GM21381 (cell line): ENCODE data around the gene LDLRAP1.
A peak's percentile ranks its signal among the peaks of the same experiment; 100 is the strongest.

Experiments used
- ATAC-seq: cut with Tn5 transposase; IDR thresholded peaks from one replicate; pipeline ENCODE4 v1.9.1; 2021; ENCODE audit warnings: mild to moderate bottlenecking, moderate library complexity; ENCODE audit not compliant: unreplicated experiment

Gene LDLRAP1

DNA sequence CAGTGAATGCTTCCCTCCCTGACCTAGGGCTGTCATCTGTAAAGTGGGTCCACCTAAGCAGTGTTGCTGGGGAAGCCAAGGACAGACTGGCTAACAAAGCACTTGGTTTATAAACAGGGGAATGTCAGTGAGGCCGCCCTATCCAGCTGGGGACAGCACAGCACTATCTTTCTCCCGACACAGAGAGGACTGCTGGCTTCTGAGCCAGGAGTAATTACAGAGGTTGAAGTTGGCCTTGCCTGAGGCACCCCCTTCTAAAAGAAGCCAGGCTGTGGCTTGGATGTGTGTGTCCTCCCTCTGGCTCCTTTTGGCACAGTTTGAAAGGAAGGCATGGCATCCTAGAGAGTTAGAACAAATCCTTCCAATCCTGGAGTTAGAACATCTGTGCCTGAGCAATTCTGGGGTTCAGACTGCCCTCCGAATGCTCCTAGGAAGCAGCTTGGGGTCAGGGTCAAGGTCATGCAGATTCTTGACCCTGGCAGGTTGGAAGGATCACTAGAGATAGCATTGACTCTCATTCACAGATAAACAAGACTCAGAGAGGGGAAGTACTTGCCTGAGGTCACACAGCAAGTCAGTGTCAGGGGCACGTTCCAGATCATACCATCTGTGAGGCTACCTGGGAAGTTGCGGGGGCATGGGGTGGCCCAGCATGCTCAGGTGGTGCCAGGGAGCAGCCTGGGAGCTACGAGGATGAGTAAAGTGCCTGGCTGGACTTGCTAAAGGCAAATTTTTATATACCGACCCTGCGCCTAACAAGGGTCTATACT lies 1.3 kb upstream of the LDLRAP1 start:
- no peak for ATAC-seq

DNA sequence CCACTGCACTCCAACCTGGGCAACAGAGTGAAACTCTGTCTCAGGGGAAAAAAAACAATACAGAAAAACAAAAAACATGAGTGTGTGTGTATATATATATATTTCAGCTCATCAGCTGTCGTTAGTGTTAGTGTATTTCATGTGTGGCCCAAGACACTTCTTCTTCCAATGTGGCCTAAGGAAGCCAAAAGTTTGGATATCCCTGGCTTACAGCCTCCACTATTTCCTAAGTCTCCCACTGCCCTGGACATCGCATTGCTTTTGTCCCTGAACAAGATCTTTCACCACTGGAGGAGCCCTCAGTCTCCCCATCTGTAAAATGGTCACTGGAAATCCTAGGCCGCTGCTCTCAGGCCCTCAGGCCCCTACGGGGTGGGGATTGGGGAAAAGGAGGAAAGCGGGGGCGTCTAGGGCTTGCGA lies 391 bp upstream of the LDLRAP1 start:
- no peak for ATAC-seq

GRCh38 chr1:25544243-25544764 lies 898 bp downstream of the LDLRAP1 start:
- ATAC-seq, result no peak

DNA sequence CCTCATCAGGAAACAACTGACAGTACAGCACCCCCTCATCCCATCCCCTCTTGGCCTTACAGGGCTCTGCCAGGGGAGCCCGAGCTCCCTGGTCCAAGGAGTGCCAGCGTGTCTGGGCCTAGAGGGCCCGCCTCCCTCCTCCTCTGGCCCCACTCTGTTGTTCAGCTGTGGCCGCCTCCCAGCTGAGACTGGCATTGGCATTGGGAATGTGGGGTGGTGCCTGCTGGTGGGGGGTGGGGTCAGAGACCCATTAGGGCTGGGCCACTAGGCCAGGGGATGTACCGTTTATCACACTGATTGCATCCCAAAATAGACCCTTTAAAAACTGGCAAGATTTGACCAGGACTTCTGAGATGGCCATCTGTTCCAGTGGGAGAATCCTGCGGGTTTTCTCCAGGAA lies 1.4 kb downstream of the LDLRAP1 start:
- no peak for ATAC-seq

GRCh38 chr1:25545767-25546166 lies 2.4 kb downstream of the LDLRAP1 start:
- ATAC-seq, result no peak

DNA sequence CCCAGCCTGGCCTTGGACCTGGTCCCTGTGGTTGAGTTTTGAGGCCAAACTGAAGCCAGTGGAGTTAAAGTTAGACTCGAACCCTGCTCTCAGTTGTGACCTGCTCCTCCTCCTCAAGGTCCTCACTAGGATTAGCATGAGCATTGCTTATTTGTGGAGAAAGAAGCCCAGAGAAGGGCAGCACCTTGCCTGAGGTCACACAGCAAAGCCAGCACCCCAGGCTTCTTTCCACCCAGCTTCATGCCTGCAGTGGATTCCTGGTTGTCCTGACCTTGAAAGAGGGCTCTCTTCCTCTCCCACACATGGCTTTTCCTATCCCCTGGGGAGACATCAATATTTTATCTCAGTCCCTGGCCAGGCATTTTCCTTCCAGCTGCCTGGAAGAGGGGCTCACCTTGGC lies 2.8 kb downstream of the LDLRAP1 start:
- ATAC-seq, result no peak

DNA sequence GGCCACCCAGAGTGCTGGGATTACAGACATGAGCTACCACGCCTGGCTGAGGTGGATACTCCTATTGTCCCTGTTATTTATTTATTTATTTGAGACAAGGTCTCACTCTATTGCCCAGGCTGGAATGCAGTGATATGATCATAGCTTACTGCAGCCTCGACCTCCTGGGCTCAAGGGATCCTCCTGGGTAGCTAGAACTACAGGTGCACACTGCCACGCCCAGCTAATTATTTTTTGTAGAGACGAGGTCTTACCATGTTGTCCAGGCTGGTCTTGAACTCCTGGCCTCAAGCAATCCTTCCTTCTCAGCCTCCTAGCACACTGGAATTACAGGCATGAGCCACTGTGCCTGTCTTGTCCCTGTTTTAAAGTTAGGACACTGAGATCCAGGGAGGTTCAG lies 5.2 kb downstream of the LDLRAP1 start:
- no peak for ATAC-seq

- ATAC-seq, result peak; percentile 85
Measured at GRCh38 chr1:25549273-25550154, 6.1 kb downstream of the LDLRAP1 start.

DNA sequence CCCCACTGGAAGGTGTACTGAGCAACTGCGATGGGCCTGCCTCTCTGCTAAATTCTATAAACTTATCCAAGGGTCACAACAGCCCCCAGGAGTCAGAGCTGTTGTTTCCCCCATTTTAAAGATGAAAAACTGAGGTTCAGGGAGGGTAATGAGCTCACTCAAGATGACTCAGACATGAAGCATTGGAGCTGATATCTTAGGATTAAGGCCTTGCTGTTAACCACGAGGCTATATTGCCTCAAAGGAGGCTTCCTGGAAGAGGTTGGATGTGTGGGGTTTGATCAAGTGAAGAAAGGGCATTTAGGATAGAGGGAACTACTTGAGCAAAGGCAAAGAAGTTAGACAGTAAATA lies 6.7 kb downstream of the LDLRAP1 start:
- no peak for ATAC-seq

DNA sequence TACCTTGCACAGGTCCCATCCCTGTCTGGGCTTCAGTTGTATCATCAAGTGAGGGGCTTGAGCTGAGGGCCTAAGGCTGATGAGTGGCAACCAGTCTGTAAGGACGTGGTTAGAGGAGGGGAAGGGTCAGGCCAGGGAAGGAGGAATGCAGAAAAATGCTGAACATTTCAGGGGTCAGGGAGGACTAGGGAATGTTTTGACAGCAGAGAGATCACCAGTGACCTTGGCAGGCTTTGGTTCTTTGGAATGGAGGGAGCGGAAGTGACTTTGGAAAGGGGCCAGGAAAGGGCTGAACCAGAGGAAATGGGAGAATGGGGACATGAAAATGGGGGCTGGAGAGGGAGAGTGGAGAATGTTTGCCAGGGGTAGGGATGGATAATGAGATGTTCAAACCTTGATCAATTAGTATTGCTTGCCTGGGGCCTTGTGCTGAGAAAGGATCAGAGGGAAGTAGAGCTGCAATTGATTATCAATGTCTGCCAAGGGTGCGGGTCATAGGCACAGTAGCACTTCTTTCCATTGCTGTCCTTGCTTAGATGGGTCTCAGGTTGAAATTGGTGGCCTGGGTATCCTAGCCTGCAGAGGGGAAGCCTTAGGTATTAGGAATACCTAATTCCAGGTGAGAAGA lies 7.4 kb downstream of the LDLRAP1 start:
- ATAC-seq, result no peak

- ATAC-seq, result no peak
Measured at GRCh38 chr1:25553749-25554429, 10.5 kb downstream of the LDLRAP1 start.

- ATAC-seq, result no peak
Measured at GRCh38 chr1:25554430-25554780, 11.0 kb downstream of the LDLRAP1 start.

GRCh38 chr1:25554886-25555752 lies 11.7 kb downstream of the LDLRAP1 start:
- no peak for ATAC-seq

DNA sequence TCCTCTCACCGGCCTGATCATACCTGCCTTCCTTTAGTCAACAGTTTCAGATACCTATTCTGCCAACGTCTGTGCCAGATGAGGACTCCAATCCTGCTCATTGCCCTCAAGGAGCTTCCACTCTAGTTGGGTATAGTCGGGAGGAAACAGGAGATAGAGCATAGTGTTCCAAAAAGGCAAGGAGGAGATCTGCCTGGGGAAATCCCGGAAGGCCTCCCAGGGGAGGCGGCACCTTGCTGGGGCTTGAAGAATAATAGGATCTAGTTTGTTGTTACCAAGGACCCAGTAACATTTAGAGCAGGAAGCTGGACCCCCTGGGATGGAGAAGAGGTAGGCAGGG lies 12.3 kb downstream of the LDLRAP1 start:
- ATAC-seq, result no peak

GRCh38 chr1:25556132-25556670 lies 12.8 kb downstream of the LDLRAP1 start:
- no peak for ATAC-seq

- no peak for ATAC-seq
Measured at GRCh38 chr1:25556791-25557476, 13.5 kb downstream of the LDLRAP1 start.

GRCh38 chr1:25557543-25557942 lies 14.1 kb downstream of the LDLRAP1 start:
- ATAC-seq, result no peak

DNA sequence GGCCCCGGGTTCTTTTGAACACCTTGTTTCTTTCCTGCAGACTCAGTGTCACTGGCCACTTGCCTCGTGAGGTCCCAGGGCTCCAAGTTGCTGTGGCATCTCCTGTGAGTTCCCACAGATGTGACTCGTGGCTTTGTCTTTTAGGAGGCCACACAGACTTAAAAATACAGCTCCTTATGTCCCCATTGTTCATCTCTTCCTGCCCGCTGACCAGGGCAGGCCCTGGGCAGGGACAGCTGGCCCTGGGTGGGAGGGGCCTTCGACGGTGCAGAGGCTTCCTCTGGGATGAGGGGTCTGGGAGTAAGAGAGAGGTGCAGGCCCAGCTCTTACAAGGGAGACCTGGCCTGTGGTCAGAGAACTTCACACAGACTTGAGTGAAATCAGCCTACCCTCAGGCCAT lies 15.6 kb downstream of the LDLRAP1 start:
- ATAC-seq, result no peak

DNA sequence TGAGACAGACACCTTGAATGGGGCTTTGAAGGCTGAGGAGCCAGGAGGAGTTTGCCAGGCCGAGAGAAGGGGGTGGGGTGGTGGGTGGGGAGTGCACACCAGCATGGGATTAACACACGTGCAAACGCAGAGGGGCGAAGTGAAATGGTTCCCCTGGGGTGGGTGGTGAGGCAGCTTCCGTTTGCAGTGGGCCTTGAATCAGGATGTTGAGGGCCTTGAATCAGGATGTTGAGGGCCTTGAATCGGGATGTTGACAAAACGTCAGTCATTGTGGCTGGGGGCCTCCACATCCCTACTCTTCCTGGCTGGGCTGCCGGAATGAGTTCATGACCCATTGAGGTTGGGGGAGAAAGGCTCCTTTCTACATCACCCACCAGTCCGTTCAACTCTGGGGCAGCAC lies 16.6 kb downstream of the LDLRAP1 start:
- no peak for ATAC-seq
